K562 (cell line): ENCODE measurements around the gene THEM4. TPM values are rescaled to one million over a fixed set of nuclear protein-coding genes. Genes with fewer than 3 reads are reported as not detected.

Source experiments
- BCLAF1 ChIP-seq, 2 experiments: fragments of 450-650 bp in 1 of 2; IDR thresholded peaks; 2 replicates each; pipeline ENCODE4 v1.6.1; 2011 to 2017; ENCODE audit warnings: low read depth in 2 of 2, antibody characterized with exemption in 1 of 2, borderline replicate concordance in 1 of 2, low read length in 1 of 2, mild to moderate bottlenecking in 1 of 2, mixed read lengths in 1 of 2; ENCODE audit not compliant: control insufficient read depth in 1 of 2
- HNRNPK ChIP-seq: fragments of 200-400 bp; formaldehyde crosslinking; IDR thresholded peaks from one replicate; pipeline ENCODE4 v1.6.1; 2018; ENCODE audit warnings: mild to moderate bottlenecking, low read depth, low read length; ENCODE audit not compliant: poor library complexity, severe bottlenecking
- PRDM10 ChIP-seq: fragments of 450-650 bp; IDR thresholded peaks from 2 replicates; pipeline ENCODE4 v1.6.1; 2018; ENCODE audit not compliant: partially characterized antibody
- RBFOX2 ChIP-seq: fragments of 200-400 bp; formaldehyde crosslinking; IDR thresholded peaks from 2 replicates; pipeline ENCODE4 v1.6.1; 2017; ENCODE audit warnings: low read depth, mild to moderate bottlenecking, low read length, moderate library complexity
- ZBTB40 ChIP-seq, 2 experiments: fragments of 450-650 bp in 1 of 2; sonication (generic) in 1 of 2; formaldehyde crosslinking in 1 of 2; IDR thresholded peaks; 2 replicates each; pipeline versions ENCODE4 v1.7.1 to v1.9.0; 2016 to 2022; ENCODE audit warnings: inconsistent platforms in 1 of 2, mild to moderate bottlenecking in 1 of 2, missing genetic modification reagents in 1 of 2
- ZNF24 ChIP-seq: fragments of 450-650 bp; IDR thresholded peaks from 2 replicates; pipeline ENCODE4 v1.6.1; 2016
- polyA plus RNA-seq, 8 experiments: library from polyadenylated mRNA; depleted of rRNA in 4 of 8; stranded (reverse) in 5 of 8; unstranded in 3 of 8; fragments of >200 nt; fragmentation: Nextera tagmentation in 2 of 8; fragmentation: Illumina TruSeq in 1 of 8; extraction: Ambion mirVana in 2 of 8; extraction: Trizol in 1 of 8; gene quantifications; 2 replicates each; pipeline versions ENCODE4 v1.2.1 to v1.2.3, GENCODE V29; 2011 to 2014; ENCODE audit warnings: inconsistent platforms in 1 of 8, missing spikeins in 1 of 8
- total RNA-seq, 7 experiments: library from RNA; depleted of rRNA in 6 of 7; stranded (reverse); fragments of >200 nt in 6 of 7; fragmentation: Illumina TruSeq in 2 of 7; extraction: Trizol in 2 of 7; gene quantifications; 2 replicates each; pipeline versions ENCODE4 v1.2.1 to v1.2.3, GENCODE V29; 2011 to 2021; ENCODE audit warnings: low replicate concordance in 1 of 7

The THEM4 gene
- total and polyA plus RNA-seq, 9 of the 15 experiments (the other 6 are each of a cell fraction or from before 2014, with no cell fraction given): 8.6 to 71.9 (median 35.3) TPM

- TF ChIP-seq ZBTB40 (IDR thresholded peaks at IDR 0.05) (peak; percentile 98), ZBTB40 (CRISPR knock-in tag; IDR thresholded peaks at IDR 0.05) (0 out of 2 replicates have a peak, but pooled peaks have one; percentile 8), RBFOX2 (peak; percentile 99), PRDM10 (peak; percentile 74), BCLAF1 (IDR thresholded peaks at IDR 0.05; ENCODE audit: borderline replicate concordance in 1 of 2, control insufficient read depth in 1 of 2, low read depth in 2 of 2, low read length in 1 of 2) (peak in 1 of 2 experiments; percentile 92; a peak in 2 of 4 replicates), ZNF24 (no peak), HNRNPK (no peak)
Measured at GRCh38 chr1:151909167-151910149, at the start of gene THEM4 (continued).
